Endometrial microvascular endothelial cells (primary cell): ENCODE data around the gene PCNT. TPM values are rescaled to one million over a fixed set of nuclear protein-coding genes. Genes with fewer than 3 reads are reported as not detected.
"Not testable (repeated sequence)": the region's sequence is repeated elsewhere in the genome, so short reads cannot be mapped to it uniquely, and the experiment has no call there.

Experiments used
- in situ Hi-C: cut with HindIII; loops from 2 replicates; pipeline ENCODE4 v1.10.0; 2017; ENCODE audit warnings: low sequenced_read_pairs, low pct_unique_long_range_greater_than_20kb; ENCODE audit errors: inconsistent ontology term
- total RNA-seq: library from RNA; depleted of rRNA; stranded (reverse); fragments of >200 nt; gene quantifications from one replicate; pipeline ENCODE4 v1.2.3, GENCODE V29; 2015; ENCODE audit errors: inconsistent ontology term

PCNT gene
- total RNA-seq, 1 donor from 2014 or later: 17.8 TPM

- in situ Hi-C loops: no loop called here
Measured at GRCh38 chr21:46391773-46392172, 67.8 kb downstream of the PCNT start.

GRCh38 chr21:46392921-46393320 lies 69.0 kb downstream of the PCNT start:
- in situ Hi-C loops: no loop called here

- in situ Hi-C loops: no loop called here
Measured at GRCh38 chr21:46393451-46393940, 69.5 kb downstream of the PCNT start.

GRCh38 chr21:46393941-46394594 lies 70.1 kb downstream of the PCNT start:
- in situ Hi-C loops: no loop called here

GRCh38 chr21:46394595-46395104 lies 70.7 kb downstream of the PCNT start:
- in situ Hi-C loops: no loop called here

GRCh38 chr21:46397211-46397905 lies 73.4 kb downstream of the PCNT start:
- in situ Hi-C loops: no loop called here

GRCh38 chr21:46397993-46398392 lies 74.0 kb downstream of the PCNT start:
- in situ Hi-C loops: no loop called here

- in situ Hi-C loops: no loop called here
Measured at GRCh38 chr21:46399129-46399528, 75.2 kb downstream of the PCNT start.

- in situ Hi-C loops: no loop called here
Measured at GRCh38 chr21:46399686-46400085, 75.7 kb downstream of the PCNT start.

- in situ Hi-C loops: no loop called here
Measured at GRCh38 chr21:46401186-46401910, 77.4 kb downstream of the PCNT start.

GRCh38 chr21:46402421-46402820 lies 78.5 kb downstream of the PCNT start:
- in situ Hi-C loops: no loop called here

- in situ Hi-C loops: not testable (repeated sequence)
Measured at GRCh38 chr21:46403234-46403811, 79.4 kb downstream of the PCNT start.

GRCh38 chr21:46404306-46404705 lies 80.3 kb downstream of the PCNT start:
- in situ Hi-C loops: no loop called here

- in situ Hi-C loops: no loop called here
Measured at GRCh38 chr21:46406001-46406400, 82.0 kb downstream of the PCNT start.

GRCh38 chr21:46409641-46410406 lies 85.9 kb downstream of the PCNT start:
- in situ Hi-C loops: no loop called here

- in situ Hi-C loops: no loop called here
Measured at GRCh38 chr21:46410516-46410915, 86.6 kb downstream of the PCNT start.

GRCh38 chr21:46411236-46411635 lies 87.3 kb downstream of the PCNT start:
- in situ Hi-C loops: no loop called here

GRCh38 chr21:46411691-46412090 lies 87.7 kb downstream of the PCNT start:
- in situ Hi-C loops: no loop called here
